C4-2B (cell line): ENCODE data around the gene MFAP2.

Experiments
- ZFX ChIP-seq: fragments of 450-650 bp; IDR thresholded peaks from 2 replicates; pipeline ENCODE4 v1.6.1; 2017
- TF ChIP-seq, protein P1 (sequence below): fragments of 450-650 bp; conservative IDR thresholded peaks from 2 replicates; pipeline ENCODE4 v1.5.1; 2017; ENCODE audit warnings: mild to moderate bottlenecking

DNA sequence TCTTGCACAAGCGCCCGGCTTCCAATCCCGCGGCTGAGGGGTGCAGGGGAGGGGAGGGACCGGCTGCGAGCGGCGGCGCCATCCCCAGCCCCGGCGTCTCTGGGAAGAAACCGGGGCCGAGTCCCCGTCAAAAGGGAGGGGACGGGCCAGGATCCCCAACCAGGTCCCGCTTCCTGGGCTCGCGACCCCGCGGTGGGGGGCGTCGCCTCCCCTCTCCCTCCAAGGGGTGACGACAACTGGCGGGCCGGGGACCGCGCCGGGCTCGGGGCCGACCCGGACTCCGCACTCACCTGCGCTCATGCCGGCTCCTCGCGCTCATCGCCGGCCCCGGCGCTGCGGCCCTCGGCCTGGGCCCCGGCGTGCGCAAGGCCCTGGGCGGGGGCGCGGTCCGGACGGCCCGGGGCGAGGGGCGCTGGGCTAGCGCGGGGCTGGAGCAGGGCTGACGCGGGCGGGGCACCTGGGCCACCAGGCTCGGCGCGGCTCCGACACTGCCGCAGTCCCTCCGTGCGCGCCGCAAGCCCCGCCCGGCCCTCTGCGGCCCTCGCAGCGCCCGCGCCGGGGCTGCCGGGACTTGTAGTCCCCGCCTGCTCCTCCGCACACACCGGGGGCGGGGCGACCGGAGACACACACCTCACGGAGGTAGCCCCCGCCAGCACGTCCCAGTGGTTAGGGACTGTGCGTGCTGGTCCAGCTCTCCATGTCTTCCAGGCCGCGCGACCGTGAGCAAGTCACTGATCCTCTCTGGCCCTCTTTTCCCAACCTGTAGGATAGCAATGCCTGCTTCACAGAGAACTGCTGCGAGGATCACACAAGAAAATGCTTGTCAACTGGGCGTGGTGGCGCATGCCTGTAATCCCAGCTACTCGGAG is 31.3 kb upstream of the MFAP2 start, which contains the start of gene ATP13A2:
- TF ChIP-seq, protein P1, sequence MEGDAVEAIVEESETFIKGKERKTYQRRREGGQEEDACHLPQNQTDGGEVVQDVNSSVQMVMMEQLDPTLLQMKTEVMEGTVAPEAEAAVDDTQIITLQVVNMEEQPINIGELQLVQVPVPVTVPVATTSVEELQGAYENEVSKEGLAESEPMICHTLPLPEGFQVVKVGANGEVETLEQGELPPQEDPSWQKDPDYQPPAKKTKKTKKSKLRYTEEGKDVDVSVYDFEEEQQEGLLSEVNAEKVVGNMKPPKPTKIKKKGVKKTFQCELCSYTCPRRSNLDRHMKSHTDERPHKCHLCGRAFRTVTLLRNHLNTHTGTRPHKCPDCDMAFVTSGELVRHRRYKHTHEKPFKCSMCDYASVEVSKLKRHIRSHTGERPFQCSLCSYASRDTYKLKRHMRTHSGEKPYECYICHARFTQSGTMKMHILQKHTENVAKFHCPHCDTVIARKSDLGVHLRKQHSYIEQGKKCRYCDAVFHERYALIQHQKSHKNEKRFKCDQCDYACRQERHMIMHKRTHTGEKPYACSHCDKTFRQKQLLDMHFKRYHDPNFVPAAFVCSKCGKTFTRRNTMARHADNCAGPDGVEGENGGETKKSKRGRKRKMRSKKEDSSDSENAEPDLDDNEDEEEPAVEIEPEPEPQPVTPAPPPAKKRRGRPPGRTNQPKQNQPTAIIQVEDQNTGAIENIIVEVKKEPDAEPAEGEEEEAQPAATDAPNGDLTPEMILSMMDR = no peak
- peak; percentile 75 for TF ChIP-seq ZFX
